Measurements from ENCODE around the gene TCEAL4.

DNA sequence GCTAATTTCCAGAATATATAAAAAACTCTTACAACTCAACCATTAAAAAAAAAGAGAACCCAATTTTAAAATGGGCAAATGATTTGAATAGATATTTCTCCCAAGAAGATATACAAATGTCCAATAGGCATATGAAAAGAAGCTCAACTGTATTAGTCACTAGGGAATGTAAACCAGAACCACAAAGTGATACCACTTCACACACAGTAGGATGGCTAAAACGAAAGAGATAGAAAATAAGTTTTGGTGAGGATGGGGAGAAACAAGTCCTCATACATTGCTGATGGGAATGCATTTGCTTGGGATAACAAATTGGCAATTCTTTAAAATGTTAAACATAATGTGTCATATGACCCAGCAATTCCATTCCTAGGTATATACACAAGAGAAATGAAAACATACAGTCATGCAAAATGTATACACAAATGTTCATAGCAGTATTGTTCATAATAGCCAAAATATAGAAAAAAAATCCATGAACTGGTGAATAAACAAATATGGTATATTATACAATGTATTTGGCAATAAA lies 28.1 kb downstream of the TCEAL4 start:
- no peak for TF ChIP-seq CTCF (conservative IDR thresholded peaks at IDR 0.05; ENCODE audit: low read depth, low read length)
- TF ChIP-seq EZH2 (IDR thresholded peaks at IDR 0.05; ENCODE audit: low read length, unreplicated experiment): no peak

Measured in PC-3 (cell line).